SK-N-SH (cell line): Measurements from ENCODE around the gene GPR162. TPM values are rescaled to one million over a fixed set of nuclear protein-coding genes. Genes with fewer than 3 reads are reported as not detected.
A peak's percentile ranks its signal among the peaks of the same experiment; 100 is the strongest.

Source experiments
- CTCF ChIA-PET: fragments of 300-600, 350-600 bp; formaldehyde crosslinking; extraction: SDS; loops from one replicate; lab custom pipeline; 2021; lab: Yijun Ruan, JAX
- POLR2A ChIA-PET: fragments of 350-600 bp; sonication (Branson Sonifier 250); formaldehyde crosslinking; extraction: SDS; loops from one replicate; lab custom pipeline; 2020; ENCODE audit warnings: antibody characterized with exemption, inconsistent platforms; lab: Yijun Ruan, JAX
- DNase-seq: peaks from one replicate; pipeline ENCODE4 v3.0.0; 2012
- H2AFZ ChIP-seq: fragments of 200-600 bp; sonication (generic); 2 replicates; pipeline ENCODE4 v1.8.1; 2016; ENCODE audit warnings: antibody characterized with exemption, mild to moderate bottlenecking, low read depth
- H3F3A ChIP-seq: fragments of 200-600 bp; sonication (generic); replicated peaks from 2 replicates; pipeline ENCODE3; 2016; ENCODE audit warnings: antibody characterized with exemption, mild to moderate bottlenecking; ENCODE audit not compliant: insufficient read depth
- H3K27ac ChIP-seq, 2 experiments: fragments of 200-500 bp in 1 of 2; fragments of 200-600 bp in 1 of 2; sonication (Bioruptor generic) in 1 of 2; sonication (generic), shearing (Covaris generic) in 1 of 2; 2 replicates each; pipeline versions ENCODE4 v1.5.1 to v1.6.1; 2014 to 2016; ENCODE audit warnings: low read depth in 2 of 2, inconsistent platforms in 1 of 2, low read length in 1 of 2, mild to moderate bottlenecking in 1 of 2, mixed read lengths in 1 of 2
- H3K27me3 ChIP-seq: fragments of 200-600 bp; sonication (generic), shearing (Covaris generic); 2 replicates; pipeline ENCODE4 v1.6.1; 2016; ENCODE audit warnings: mixed run types; ENCODE audit not compliant: insufficient read depth
- H3K36me3 ChIP-seq, 2 experiments: fragments of 200-500 bp in 1 of 2; fragments of 200-600 bp in 1 of 2; sonication (Bioruptor generic) in 1 of 2; sonication (generic) in 1 of 2; replicated peaks in 1 of 2; 2 replicates each; pipeline versions ENCODE3 to v1.5.1; 2014 to 2016; ENCODE audit warnings: low read length in 1 of 2, mild to moderate bottlenecking in 1 of 2; ENCODE audit not compliant: insufficient read depth in 2 of 2, control insufficient read depth in 1 of 2
- H3K4me1 ChIP-seq, 2 experiments: fragments of 200-500 bp in 1 of 2; fragments of 200-600 bp in 1 of 2; sonication (Bioruptor generic) in 1 of 2; sonication (generic), shearing (Covaris generic) in 1 of 2; 2 replicates each; pipeline versions ENCODE4 v1.5.1 to v1.6.1; 2014 to 2016; ENCODE audit warnings: low read depth in 1 of 2, low read length in 1 of 2, mixed run types in 1 of 2; ENCODE audit not compliant: insufficient read depth in 2 of 2, control insufficient read depth in 1 of 2
- H3K4me2 ChIP-seq: fragments of 200-600 bp; sonication (generic), shearing (Covaris generic); 2 replicates; pipeline ENCODE4 v1.6.1; 2017; ENCODE audit warnings: mixed run types
- H3K4me3 ChIP-seq, 2 experiments: fragments of 200-500 bp in 1 of 2; fragments of 200-600 bp in 1 of 2; sonication (Bioruptor generic) in 1 of 2; sonication (generic), shearing (Covaris generic) in 1 of 2; 2 replicates each; pipeline versions ENCODE4 v1.5.1 to v1.8.1; 2014 to 2016; ENCODE audit warnings: low read depth in 2 of 2, inconsistent platforms in 1 of 2, low read length in 1 of 2, mild to moderate bottlenecking in 1 of 2, mixed read lengths in 1 of 2, moderate library complexity in 1 of 2
- H3K79me2 ChIP-seq: fragments of 200-600 bp; sonication (generic); 2 replicates; pipeline ENCODE4 v1.8.1; 2017; ENCODE audit warnings: mild to moderate bottlenecking; ENCODE audit not compliant: insufficient read depth
- H3K9ac ChIP-seq: fragments of 200-600 bp; sonication (generic); 2 replicates; pipeline ENCODE4 v1.6.1; 2017; ENCODE audit warnings: mixed run types
- H3K9me2 ChIP-seq: fragments of 200-600 bp; sonication (generic); 2 replicates; pipeline ENCODE4 v1.6.1; 2017; ENCODE audit warnings: mixed run types
- H3K9me3 ChIP-seq: fragments of 200-600 bp; sonication (generic); 2 replicates; pipeline ENCODE4 v1.6.1; 2017; ENCODE audit warnings: mixed run types, mild to moderate bottlenecking, moderate library complexity
- H4K20me1 ChIP-seq: fragments of 200-600 bp; sonication (generic); 2 replicates; pipeline ENCODE4 v1.6.1; 2017; ENCODE audit warnings: mild to moderate bottlenecking, mixed run types; ENCODE audit not compliant: insufficient read depth
- EP300 ChIP-seq, 2 experiments: IDR thresholded peaks; 2 replicates each; pipeline versions ENCODE4 v1.4.0 to v1.6.1; 2012; ENCODE audit warnings: borderline replicate concordance in 1 of 2, low read depth in 1 of 2, low read length in 1 of 2
- EZH2phosphoT487 ChIP-seq: fragments of 200-600 bp; sonication (generic); IDR thresholded peaks from 2 replicates; pipeline ENCODE4 v1.6.1; 2017; ENCODE audit warnings: low read depth, mixed run types, mild to moderate bottlenecking, antibody characterized with exemption, moderate library complexity, borderline replicate concordance
- FOXM1 ChIP-seq: IDR thresholded peaks from 2 replicates; pipeline ENCODE4 v1.4.0; 2012; ENCODE audit warnings: low read depth, mild to moderate bottlenecking
- GABPA ChIP-seq: IDR thresholded peaks from 2 replicates; pipeline ENCODE4 v1.4.0; 2012; ENCODE audit warnings: low read depth, mild to moderate bottlenecking
- GATA2 ChIP-seq: sonication (generic); formaldehyde crosslinking; IDR thresholded peaks from 2 replicates; pipeline ENCODE4 v1.5.0; 2020; ENCODE audit warnings: mild to moderate bottlenecking, missing genetic modification reagents
- JUND ChIP-seq: IDR thresholded peaks from 2 replicates; pipeline ENCODE4 v1.4.0; 2012
- MEF2A ChIP-seq: IDR thresholded peaks from 2 replicates; pipeline ENCODE4 v1.4.0; 2012; ENCODE audit warnings: low read depth, borderline replicate concordance
- MXI1 ChIP-seq: IDR thresholded peaks from 2 replicates; pipeline ENCODE4 v1.6.1; 2012; ENCODE audit warnings: mild to moderate bottlenecking, low read depth, low read length, improper control_type of control experiment
- NRF1 ChIP-seq: IDR thresholded peaks from 2 replicates; pipeline ENCODE4 v1.6.1; 2012; ENCODE audit warnings: low read depth, mild to moderate bottlenecking, low read length
- PBX3 ChIP-seq: IDR thresholded peaks from 2 replicates; pipeline ENCODE4; 2012
- POLR2AphosphoS5 ChIP-seq: IDR thresholded peaks from 2 replicates; pipeline ENCODE4 v1.6.1; 2012; ENCODE audit warnings: low read depth, low read length
- RAD21 ChIP-seq: IDR thresholded peaks from 2 replicates; pipeline ENCODE4 v1.6.1; 2012; ENCODE audit warnings: mild to moderate bottlenecking, low read length
- RCOR1 ChIP-seq: fragments of 150-350 bp; IDR thresholded peaks from 2 replicates; pipeline ENCODE4 v1.6.1; 2017; ENCODE audit warnings: antibody characterized with exemption, low read length
- RXRA ChIP-seq: IDR thresholded peaks from 2 replicates; pipeline ENCODE4 v1.4.0; 2012; ENCODE audit warnings: low read depth, mild to moderate bottlenecking, borderline replicate concordance
- TEAD4 ChIP-seq: IDR thresholded peaks from 2 replicates; pipeline ENCODE4 v1.4.0; 2012; ENCODE audit warnings: mild to moderate bottlenecking, borderline replicate concordance; ENCODE audit not compliant: insufficient read depth
- WGBS: methylation state at CpG from one replicate; pipeline ENCODE4 v1.1.6; 2017; ENCODE audit warnings: low lambda C conversion rate; 5-methylcytosine and 5-hydroxymethylcytosine counted together
- polyA plus RNA-seq, 3 experiments: library from polyadenylated mRNA; depleted of rRNA; stranded (reverse); fragments of >200 nt; gene quantifications; 2 replicates each; pipeline ENCODE4 v1.2.3, GENCODE V29; 2012
- TF ChIP-seq, protein P1 (sequence below): IDR thresholded peaks from 2 replicates; pipeline ENCODE4 v1.4.0; 2012; ENCODE audit warnings: low read depth

The GPR162 gene
- polyA plus RNA-seq, 1 of the 3 experiments (the other 2 are of a cell fraction) = 18.6 TPM

DNA sequence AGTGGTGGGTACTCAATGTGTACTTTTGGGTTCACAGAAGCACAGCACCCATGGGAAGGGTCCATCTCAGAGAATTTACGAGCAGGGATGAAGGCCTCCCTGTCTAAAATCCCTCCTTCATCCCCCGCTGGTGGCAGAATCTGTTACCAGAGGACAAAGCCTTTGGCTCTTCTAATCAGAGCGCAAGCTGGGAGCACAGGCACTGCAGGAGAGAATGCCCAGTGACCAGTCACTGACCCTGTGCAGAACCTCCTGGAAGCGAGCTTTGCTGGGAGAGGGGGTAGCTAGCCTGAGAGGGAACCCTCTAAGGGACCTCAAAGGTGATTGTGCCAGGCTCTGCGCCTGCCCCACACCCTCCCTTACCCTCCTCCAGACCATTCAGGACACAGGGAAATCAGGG is 1.5 kb upstream of the GPR162 start:
- TF ChIP-seq GABPA (no peak), JUND (no peak), GATA2 (no peak), FOXM1 (no peak)
- TF ChIP-seq, protein P1, sequence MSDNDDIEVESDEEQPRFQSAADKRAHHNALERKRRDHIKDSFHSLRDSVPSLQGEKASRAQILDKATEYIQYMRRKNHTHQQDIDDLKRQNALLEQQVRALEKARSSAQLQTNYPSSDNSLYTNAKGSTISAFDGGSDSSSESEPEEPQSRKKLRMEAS = no peak
- Histone ChIP-seq H3K27me3 (no peaks in the 10 kb centered on the region), H4K20me1 (no peaks in the 10 kb centered on the region), H3K9me3 (no peaks in the 10 kb centered on the region), H3K79me2 (no peaks in the 10 kb centered on the region), H3K27ac (peak overlapping the region in 1 of 2 experiments; percentile 61; a peak in 1 of 4 replicates), H3K36me3 (no peaks in the 10 kb centered on the region), H3K4me1 (peaks cover 12 to 78% of the 10 kb centered on the region in 2 experiments; a peak in 3 of 4 replicates), H3K9ac (no peak overlapping the region), H3K4me3 (no peak overlapping the region), H3F3A (no peaks in the 10 kb centered on the region), H3K4me2 (0 out of 2 replicates have a peak overlapping the region, but pooled peaks have one; percentile 95), H3K9me2 (no peaks in the 10 kb centered on the region), H2AFZ (no peak overlapping the region)
- ChIA-PET POLR2A (interaction anchor here (1.0 to 2.8 kb wide), 4 partner anchors 10 to 131 kb away, joined by 3 to 19 read pairs (median 7); partner anchors contain the start of genes CDCA3, PTMS, USP5 and ZNF384), CTCF (interaction anchor here (0.8 to 12.7 kb wide), 6 partner anchors 15 to 206 kb away, joined by 3 to 246 read pairs (median 34); partner anchors contain the start of genes MLF2 and SPSB2)
- DNase-seq = no peak
- 55% methylated on average over 3 of the region's 5 CpGs for WGBS

DNA sequence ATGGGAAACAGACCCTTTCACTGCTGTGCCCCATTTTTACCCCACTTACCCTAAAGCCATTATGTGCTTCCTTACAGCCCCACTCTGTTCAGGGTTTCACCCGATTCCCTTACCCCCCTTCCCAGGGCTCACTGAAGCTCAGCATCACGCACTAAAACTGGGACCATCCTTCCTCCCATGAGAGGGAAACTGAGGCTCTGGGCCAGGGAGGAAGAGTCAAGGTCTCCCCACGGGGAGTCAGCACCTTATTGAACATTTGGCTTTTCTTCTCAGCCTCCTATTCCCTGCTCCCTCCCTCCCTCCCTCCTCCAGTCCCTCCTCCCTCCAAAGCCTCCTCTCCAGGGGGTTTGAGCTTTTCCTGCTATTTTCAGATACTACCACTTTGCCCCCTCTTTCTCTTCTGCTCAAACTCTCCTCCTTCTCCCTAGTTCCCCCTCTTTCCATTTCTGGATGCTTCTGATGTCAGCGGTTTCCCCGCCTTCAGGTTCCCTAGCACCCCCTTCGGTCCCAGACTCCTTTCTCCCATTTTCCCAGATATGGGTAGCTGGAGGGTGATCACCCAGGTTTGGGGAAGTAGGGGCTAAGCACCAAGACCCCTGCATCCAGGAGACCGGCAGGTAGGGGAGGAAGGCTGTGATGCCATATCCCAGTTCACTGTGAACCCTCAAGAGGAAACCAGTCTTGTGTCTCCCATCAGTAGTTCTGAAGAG is 960 bp downstream of the GPR162 start:
- WGBS = 82% methylated on average over 7 of the region's 7 CpGs
- no peak overlapping the region for H2AFZ ChIP-seq
- CTCF ChIA-PET = interaction anchor here (0.6 to 12.7 kb wide), 8 partner anchors 12 to 209 kb away, joined by 3 to 246 read pairs (median 19); partner anchors contain the start of genes MLF2, PTMS and SPSB2
- peaks cover 8% of the 10 kb centered on the region for H3F3A ChIP-seq
- no peak overlapping the region for H3K9ac ChIP-seq
- TF ChIP-seq FOXM1 (no peak), MEF2A (no peak)
- POLR2A ChIA-PET = interaction anchor here (0.6 to 2.8 kb wide), 4 partner anchors 46 to 139 kb away, joined by 3 to 19 read pairs (median 7); partner anchors contain the start of genes MLF2 and PTMS
- DNase-seq = no peak
- peak overlapping the region; percentile 65 to 69 for H3K4me3 ChIP-seq
- H3K27me3 ChIP-seq = no peaks in the 10 kb centered on the region
- H3K27ac ChIP-seq = no peak overlapping the region; a peak in 1 of 4 replicates
- peaks cover 24 to 75% of the 10 kb centered on the region in 2 experiments; a peak in 3 of 4 replicates for H3K4me1 ChIP-seq
- no peaks in the 10 kb centered on the region for H4K20me1 ChIP-seq
- no peaks in the 10 kb centered on the region for H3K9me3 ChIP-seq
- no peaks in the 10 kb centered on the region for H3K36me3 ChIP-seq
- no peaks in the 10 kb centered on the region for H3K79me2 ChIP-seq
- H3K4me2 ChIP-seq = peak overlapping the region; percentile 95
- no peaks in the 10 kb centered on the region for H3K9me2 ChIP-seq

DNA sequence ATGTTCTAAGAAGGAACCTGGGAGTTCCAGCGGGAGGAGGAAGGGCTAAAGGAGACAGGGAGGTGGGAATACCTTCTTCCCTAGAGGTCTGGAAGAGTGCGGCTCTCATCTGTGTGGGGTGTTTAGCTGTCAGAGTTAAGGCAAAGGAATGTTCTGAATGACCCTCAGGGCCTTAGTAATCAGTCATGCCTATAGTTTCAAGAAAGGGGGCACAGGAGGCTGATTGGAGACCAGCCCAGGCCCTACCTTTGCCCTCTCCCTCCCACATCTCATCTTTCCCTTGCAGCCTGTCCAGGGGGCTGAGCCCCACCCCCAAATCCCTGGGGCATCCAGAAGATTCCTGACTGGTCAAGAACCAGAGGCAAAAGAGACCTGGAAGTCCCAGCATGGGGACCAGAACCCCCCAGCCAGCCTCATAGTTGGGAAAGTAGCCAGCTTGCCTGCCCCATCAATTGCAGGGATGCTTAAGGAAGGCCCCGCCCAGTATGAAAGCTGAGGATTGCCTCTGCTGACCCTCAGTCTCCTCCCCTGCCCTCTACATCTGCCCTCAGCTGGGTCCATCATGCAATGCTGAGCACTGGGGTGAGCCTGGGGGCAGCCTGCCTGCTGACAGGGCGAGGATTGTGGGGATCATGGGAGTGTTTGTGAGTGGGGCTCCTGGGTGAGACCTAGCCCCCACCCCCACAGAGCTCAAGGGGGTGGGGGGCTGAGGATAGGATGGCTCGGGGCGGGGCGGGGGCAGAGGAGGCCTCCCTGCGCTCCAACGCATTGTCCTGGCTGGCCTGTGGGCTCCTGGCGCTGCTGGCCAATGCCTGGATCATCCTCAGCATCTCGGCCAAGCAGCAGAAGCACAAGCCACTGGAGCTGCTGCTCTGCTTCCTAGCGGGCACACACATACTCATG is 1.8 kb downstream of the GPR162 start:
- no peaks in the 10 kb centered on the region for H3K27me3 ChIP-seq
- no peak overlapping the region for H3K9ac ChIP-seq
- H2AFZ ChIP-seq = no peak overlapping the region
- no peak overlapping the region for H3K4me2 ChIP-seq
- H3K79me2 ChIP-seq = peaks cover 5% of the 10 kb centered on the region; the same call in 1 of the 2 replicates
- H3F3A ChIP-seq = peaks cover 8% of the 10 kb centered on the region
- DNase-seq = no peak
- no peak overlapping the region for H3K27ac ChIP-seq
- ChIA-PET CTCF (interaction anchor here (0.6 to 14.1 kb wide), 11 partner anchors 12 to 210 kb away, joined by 3 to 246 read pairs (median 24); partner anchors contain the start of genes CDCA3, GNB3, MLF2 and PTMS), POLR2A (interaction anchor here (0.6 to 7.0 kb wide), 4 partner anchors 14 to 140 kb away, joined by 3 to 46 read pairs (median 3); partner anchors contain the start of genes MLF2 and SPSB2)
- no peaks in the 10 kb centered on the region for H3K9me2 ChIP-seq
- H4K20me1 ChIP-seq = no peaks in the 10 kb centered on the region
- no peak overlapping the region for H3K4me3 ChIP-seq
- H3K9me3 ChIP-seq = no peaks in the 10 kb centered on the region
- H3K36me3 ChIP-seq = no peaks in the 10 kb centered on the region
- 79% methylated on average over 3 of the region's 12 CpGs for WGBS
- peaks cover 24 to 70% of the 10 kb centered on the region in 2 experiments; a peak in 3 of 4 replicates for H3K4me1 ChIP-seq
- TF ChIP-seq RXRA (no peak), RAD21 (no peak), RCOR1 (no peak), PBX3 (no peak), EP300 (IDR thresholded peaks at IDR 0.05; ENCODE audit: borderline replicate concordance in 1 of 2, low read depth in 1 of 2, low read length in 1 of 2) (no peak), POLR2AphosphoS5 (no peak), NRF1 (no peak), MXI1 (no peak), TEAD4 (no peak), EZH2phosphoT487 (no peak), FOXM1 (no peak)
- TF ChIP-seq, protein P1 = no peak
